ENCODE measurements around the gene GNAS-AS1. TPM values are rescaled to one million over a fixed set of nuclear protein-coding genes. Genes with fewer than 3 reads are reported as not detected.

Gene GNAS-AS1
- total and polyA plus RNA-seq, 2 experiments from 2014 or later, result 12.3 to 15.0 TPM

DNA sequence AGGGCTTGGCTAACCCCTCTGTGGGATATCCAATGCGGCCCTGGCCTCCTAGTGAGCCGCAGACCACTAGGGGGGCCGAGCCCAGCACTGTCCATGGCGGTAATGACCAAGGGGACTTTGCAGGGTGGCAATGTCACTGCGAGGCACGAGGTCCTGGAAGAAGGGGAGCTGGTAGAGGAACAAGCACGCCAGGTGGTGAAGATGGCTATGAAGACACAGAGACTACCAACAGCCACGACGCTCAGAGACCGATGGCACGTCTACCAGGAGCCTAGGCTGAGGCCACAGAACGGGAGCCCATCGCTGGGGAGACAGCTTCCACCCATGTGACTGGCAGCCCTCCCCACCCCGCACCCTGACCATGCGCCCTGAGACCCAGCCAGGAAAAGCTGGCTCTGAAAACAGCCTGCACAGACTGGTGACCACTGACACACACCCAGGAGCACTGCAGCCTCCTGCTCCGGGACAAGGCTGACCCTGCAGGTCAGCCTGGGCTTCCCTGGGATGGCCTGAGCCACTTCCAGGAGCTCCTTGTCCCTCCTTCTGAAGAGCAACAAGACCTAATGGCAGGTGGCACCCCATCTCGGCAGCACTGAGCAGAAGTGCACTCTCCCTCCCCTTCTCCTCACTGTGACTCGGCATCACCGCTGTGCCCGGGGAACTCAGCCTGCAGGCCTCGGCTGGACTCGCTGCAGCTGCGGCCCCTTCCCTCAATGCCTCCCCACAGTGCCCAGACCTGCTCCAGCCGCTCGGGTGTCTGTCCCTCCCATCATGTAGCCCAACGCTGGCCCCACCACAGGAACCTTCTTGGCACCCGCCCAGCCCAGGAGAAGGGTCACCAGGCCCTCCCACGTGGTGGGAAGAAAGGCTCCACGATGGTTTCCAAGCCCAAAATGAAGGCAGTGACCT lies 56.9 kb downstream of the GNAS-AS1 start:
- no peak for TF ChIP-seq JUNB (IDR thresholded peaks at IDR 0.05; ENCODE audit: unreplicated experiment)
- no peak for TF ChIP-seq CREB1 (CRISPR knock-in tag; IDR thresholded peaks at IDR 0.05; ENCODE audit: low read depth)
- TF ChIP-seq, protein P1, sequence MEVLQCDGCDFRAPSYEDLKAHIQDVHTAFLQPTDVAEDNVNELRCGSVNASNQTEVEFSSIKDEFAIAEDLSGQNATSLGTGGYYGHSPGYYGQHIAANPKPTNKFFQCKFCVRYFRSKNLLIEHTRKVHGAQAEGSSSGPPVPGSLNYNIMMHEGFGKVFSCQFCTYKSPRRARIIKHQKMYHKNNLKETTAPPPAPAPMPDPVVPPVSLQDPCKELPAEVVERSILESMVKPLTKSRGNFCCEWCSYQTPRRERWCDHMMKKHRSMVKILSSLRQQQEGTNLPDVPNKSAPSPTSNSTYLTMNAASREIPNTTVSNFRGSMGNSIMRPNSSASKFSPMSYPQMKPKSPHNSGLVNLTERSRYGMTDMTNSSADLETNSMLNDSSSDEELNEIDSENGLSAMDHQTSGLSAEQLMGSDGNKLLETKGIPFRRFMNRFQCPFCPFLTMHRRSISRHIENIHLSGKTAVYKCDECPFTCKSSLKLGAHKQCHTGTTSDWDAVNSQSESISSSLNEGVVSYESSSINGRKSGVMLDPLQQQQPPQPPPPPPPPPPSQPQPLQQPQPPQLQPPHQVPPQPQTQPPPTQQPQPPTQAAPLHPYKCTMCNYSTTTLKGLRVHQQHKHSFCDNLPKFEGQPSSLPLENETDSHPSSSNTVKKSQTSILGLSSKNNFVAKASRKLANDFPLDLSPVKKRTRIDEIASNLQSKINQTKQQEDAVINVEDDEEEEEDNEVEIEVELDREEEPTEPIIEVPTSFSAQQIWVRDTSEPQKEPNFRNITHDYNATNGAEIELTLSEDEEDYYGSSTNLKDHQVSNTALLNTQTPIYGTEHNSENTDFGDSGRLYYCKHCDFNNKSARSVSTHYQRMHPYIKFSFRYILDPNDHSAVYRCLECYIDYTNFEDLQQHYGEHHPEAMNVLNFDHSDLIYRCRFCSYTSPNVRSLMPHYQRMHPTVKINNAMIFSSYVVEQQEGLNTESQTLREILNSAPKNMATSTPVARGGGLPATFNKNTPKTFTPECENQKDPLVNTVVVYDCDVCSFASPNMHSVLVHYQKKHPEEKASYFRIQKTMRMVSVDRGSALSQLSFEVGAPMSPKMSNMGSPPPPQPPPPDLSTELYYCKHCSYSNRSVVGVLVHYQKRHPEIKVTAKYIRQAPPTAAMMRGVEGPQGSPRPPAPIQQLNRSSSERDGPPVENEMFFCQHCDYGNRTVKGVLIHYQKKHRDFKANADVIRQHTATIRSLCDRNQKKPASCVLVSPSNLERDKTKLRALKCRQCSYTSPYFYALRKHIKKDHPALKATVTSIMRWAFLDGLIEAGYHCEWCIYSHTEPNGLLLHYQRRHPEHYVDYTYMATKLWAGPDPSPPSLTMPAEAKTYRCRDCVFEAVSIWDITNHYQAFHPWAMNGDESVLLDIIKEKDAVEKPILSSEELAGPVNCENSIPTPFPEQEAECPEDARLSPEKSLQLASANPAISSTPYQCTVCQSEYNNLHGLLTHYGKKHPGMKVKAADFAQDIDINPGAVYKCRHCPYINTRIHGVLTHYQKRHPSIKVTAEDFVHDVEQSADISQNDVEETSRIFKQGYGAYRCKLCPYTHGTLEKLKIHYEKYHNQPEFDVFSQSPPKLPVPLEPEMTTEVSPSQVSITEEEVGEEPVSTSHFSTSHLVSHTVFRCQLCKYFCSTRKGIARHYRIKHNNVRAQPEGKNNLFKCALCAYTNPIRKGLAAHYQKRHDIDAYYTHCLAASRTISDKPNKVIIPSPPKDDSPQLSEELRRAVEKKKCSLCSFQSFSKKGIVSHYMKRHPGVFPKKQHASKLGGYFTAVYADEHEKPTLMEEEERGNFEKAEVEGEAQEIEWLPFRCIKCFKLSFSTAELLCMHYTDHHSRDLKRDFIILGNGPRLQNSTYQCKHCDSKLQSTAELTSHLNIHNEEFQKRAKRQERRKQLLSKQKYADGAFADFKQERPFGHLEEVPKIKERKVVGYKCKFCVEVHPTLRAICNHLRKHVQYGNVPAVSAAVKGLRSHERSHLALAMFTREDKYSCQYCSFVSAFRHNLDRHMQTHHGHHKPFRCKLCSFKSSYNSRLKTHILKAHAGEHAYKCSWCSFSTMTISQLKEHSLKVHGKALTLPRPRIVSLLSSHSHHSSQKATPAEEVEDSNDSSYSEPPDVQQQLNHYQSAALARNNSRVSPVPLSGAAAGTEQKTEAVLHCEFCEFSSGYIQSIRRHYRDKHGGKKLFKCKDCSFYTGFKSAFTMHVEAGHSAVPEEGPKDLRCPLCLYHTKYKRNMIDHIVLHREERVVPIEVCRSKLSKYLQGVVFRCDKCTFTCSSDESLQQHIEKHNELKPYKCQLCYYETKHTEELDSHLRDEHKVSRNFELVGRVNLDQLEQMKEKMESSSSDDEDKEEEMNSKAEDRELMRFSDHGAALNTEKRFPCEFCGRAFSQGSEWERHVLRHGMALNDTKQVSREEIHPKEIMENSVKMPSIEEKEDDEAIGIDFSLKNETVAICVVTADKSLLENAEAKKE (CRISPR knock-in tag; IDR thresholded peaks at IDR 0.05), result no peak
- TF ChIP-seq, protein P2, sequence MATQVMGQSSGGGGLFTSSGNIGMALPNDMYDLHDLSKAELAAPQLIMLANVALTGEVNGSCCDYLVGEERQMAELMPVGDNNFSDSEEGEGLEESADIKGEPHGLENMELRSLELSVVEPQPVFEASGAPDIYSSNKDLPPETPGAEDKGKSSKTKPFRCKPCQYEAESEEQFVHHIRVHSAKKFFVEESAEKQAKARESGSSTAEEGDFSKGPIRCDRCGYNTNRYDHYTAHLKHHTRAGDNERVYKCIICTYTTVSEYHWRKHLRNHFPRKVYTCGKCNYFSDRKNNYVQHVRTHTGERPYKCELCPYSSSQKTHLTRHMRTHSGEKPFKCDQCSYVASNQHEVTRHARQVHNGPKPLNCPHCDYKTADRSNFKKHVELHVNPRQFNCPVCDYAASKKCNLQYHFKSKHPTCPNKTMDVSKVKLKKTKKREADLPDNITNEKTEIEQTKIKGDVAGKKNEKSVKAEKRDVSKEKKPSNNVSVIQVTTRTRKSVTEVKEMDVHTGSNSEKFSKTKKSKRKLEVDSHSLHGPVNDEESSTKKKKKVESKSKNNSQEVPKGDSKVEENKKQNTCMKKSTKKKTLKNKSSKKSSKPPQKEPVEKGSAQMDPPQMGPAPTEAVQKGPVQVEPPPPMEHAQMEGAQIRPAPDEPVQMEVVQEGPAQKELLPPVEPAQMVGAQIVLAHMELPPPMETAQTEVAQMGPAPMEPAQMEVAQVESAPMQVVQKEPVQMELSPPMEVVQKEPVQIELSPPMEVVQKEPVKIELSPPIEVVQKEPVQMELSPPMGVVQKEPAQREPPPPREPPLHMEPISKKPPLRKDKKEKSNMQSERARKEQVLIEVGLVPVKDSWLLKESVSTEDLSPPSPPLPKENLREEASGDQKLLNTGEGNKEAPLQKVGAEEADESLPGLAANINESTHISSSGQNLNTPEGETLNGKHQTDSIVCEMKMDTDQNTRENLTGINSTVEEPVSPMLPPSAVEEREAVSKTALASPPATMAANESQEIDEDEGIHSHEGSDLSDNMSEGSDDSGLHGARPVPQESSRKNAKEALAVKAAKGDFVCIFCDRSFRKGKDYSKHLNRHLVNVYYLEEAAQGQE (IDR thresholded peaks at IDR 0.05; ENCODE audit: unreplicated experiment), result no peak
- TF ChIP-seq STAT1 (IDR thresholded peaks at IDR 0.05; ENCODE audit: unreplicated experiment), result no peak
- no peak for TF ChIP-seq EZH2 (IDR thresholded peaks at IDR 0.05; ENCODE audit: low read depth, unreplicated experiment)
- TF ChIP-seq ZNF331 (CRISPR knock-in tag; IDR thresholded peaks at IDR 0.05; ENCODE audit: low read depth), result no peak
- TF ChIP-seq EZH2phosphoT487 (IDR thresholded peaks at IDR 0.05; ENCODE audit: unreplicated experiment), result no peak
- TF ChIP-seq POLR2AphosphoS5 (IDR thresholded peaks at IDR 0.05; ENCODE audit: low read depth), result no peak
- TF ChIP-seq, protein P3, sequence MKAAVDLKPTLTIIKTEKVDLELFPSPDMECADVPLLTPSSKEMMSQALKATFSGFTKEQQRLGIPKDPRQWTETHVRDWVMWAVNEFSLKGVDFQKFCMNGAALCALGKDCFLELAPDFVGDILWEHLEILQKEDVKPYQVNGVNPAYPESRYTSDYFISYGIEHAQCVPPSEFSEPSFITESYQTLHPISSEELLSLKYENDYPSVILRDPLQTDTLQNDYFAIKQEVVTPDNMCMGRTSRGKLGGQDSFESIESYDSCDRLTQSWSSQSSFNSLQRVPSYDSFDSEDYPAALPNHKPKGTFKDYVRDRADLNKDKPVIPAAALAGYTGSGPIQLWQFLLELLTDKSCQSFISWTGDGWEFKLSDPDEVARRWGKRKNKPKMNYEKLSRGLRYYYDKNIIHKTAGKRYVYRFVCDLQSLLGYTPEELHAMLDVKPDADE (IDR thresholded peaks at IDR 0.05), result no peak
- TF ChIP-seq NANOG (IDR thresholded peaks at IDR 0.05; ENCODE audit: borderline replicate concordance), result no peak
- TF ChIP-seq, protein P4, sequence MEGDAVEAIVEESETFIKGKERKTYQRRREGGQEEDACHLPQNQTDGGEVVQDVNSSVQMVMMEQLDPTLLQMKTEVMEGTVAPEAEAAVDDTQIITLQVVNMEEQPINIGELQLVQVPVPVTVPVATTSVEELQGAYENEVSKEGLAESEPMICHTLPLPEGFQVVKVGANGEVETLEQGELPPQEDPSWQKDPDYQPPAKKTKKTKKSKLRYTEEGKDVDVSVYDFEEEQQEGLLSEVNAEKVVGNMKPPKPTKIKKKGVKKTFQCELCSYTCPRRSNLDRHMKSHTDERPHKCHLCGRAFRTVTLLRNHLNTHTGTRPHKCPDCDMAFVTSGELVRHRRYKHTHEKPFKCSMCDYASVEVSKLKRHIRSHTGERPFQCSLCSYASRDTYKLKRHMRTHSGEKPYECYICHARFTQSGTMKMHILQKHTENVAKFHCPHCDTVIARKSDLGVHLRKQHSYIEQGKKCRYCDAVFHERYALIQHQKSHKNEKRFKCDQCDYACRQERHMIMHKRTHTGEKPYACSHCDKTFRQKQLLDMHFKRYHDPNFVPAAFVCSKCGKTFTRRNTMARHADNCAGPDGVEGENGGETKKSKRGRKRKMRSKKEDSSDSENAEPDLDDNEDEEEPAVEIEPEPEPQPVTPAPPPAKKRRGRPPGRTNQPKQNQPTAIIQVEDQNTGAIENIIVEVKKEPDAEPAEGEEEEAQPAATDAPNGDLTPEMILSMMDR (conservative IDR thresholded peaks at IDR 0.05; ENCODE audit: low read depth in 2 of 2), result no peak
- no peak for TF ChIP-seq ZNF114 (CRISPR knock-in tag; IDR thresholded peaks at IDR 0.05)
- Histone ChIP-seq H3F3A (replicated peaks; ENCODE audit: low read depth) (no peaks in the 10 kb centered on the region), H3K36me3 (ENCODE audit: insufficient read depth) (no peaks in the 10 kb centered on the region), H3K27ac (ENCODE audit: low read depth) (no peak overlapping the region), H3K27me3 (ENCODE audit: insufficient read depth) (no peaks in the 10 kb centered on the region), H3K4me2 (no peak overlapping the region), H4K20me1 (replicated peaks; ENCODE audit: insufficient read depth) (no peaks in the 10 kb centered on the region), H3K9me2 (ENCODE audit: insufficient read depth) (0 out of 2 replicates have a peak, but pooled peaks cover 4% of the 10 kb centered on the region), H3K4me3 (no peak overlapping the region), H3K4me1 (ENCODE audit: insufficient read depth) (no peaks in the 10 kb centered on the region), H3K79me2 (replicated peaks; ENCODE audit: insufficient read depth) (no peaks in the 10 kb centered on the region), H2AFZ (no peak overlapping the region)
- Mint-ChIP-seq H3K27me3 (ENCODE audit: insufficient read depth, low read depth, poor library complexity) (peaks cover 14% of the 10 kb centered on the region), H3K36me3 (ENCODE audit: low read depth) (no peaks in the 10 kb centered on the region), H3K4me1 (peaks cover 17% of the 10 kb centered on the region), H3K4me3 (no peak overlapping the region), H3K9me3 (no peaks in the 10 kb centered on the region), H3K27ac (no peak overlapping the region)
- DNase-seq (ENCODE audit: low spot score), result no peak
- ATAC-seq, result no peak
